ACC112 (cell line): ENCODE data around the gene CLDN9.

Experiments used
- H2AFZ ChIP-seq: fragments of 200-600 bp; sonication (generic); one replicate; pipeline ENCODE4 v1.6.0; 2017; ENCODE audit warnings: antibody characterized with exemption, low read length; ENCODE audit not compliant: unreplicated experiment
- H3K27ac ChIP-seq: fragments of 200-600 bp; sonication (generic); 2 replicates; pipeline ENCODE4 v1.5.1; 2014; ENCODE audit warnings: low read depth, mild to moderate bottlenecking, antibody characterized with exemption, low read length, moderate library complexity
- H3K27me3 ChIP-seq: fragments of 200-600 bp; sonication (generic); 2 replicates; pipeline ENCODE4 v1.6.1; 2014; ENCODE audit warnings: mild to moderate bottlenecking, antibody characterized with exemption, low read length, moderate library complexity, mixed read lengths; ENCODE audit not compliant: insufficient read depth
- H3K36me3 ChIP-seq: fragments of 200-600 bp; sonication (generic); 2 replicates; pipeline ENCODE4 v1.6.1; 2016; ENCODE audit warnings: mild to moderate bottlenecking, antibody characterized with exemption, low read length, moderate library complexity, mixed read lengths; ENCODE audit not compliant: insufficient read depth
- H3K4me1 ChIP-seq: fragments of 200-600 bp; sonication (generic); one replicate; pipeline ENCODE4 v1.6.1; 2016; ENCODE audit warnings: low read length, mixed read lengths; ENCODE audit not compliant: insufficient read depth, unreplicated experiment, control insufficient read depth
- H3K4me3 ChIP-seq: fragments of 200-600 bp; sonication (generic); 2 replicates; pipeline ENCODE4 v1.5.1; 2014; ENCODE audit warnings: mild to moderate bottlenecking, low read depth, low read length
- H3K79me2 ChIP-seq: fragments of 200-600 bp; sonication (generic); one replicate; pipeline ENCODE4 v1.6.0; 2016; ENCODE audit warnings: low read length; ENCODE audit not compliant: control insufficient read depth, unreplicated experiment, insufficient read depth

The CLDN9 gene

GRCh38 chr16:2968738-2969544 lies 43.8 kb upstream of the CLDN9 start, which contains the start of gene PAQR4:
Gene PAQR4 (plus strand): TSS chr16:2969348. CDS start chr16:2969675, 327 bp downstream.
- H3K36me3 ChIP-seq = no peaks in the 10 kb centered on the region
- no peaks in the 10 kb centered on the region for H3K79me2 ChIP-seq
- peak within 1 kb of the TSS; percentile 91 for H2AFZ ChIP-seq
- peaks cover 16% of the 10 kb centered on the region for H3K4me1 ChIP-seq
- peaks cover 35% of the 10 kb centered on the region for H3K27me3 ChIP-seq
- H3K27ac ChIP-seq = no peak within 1 kb of the TSS
- peak within 1 kb of the TSS; percentile 94 for H3K4me3 ChIP-seq

DNA sequence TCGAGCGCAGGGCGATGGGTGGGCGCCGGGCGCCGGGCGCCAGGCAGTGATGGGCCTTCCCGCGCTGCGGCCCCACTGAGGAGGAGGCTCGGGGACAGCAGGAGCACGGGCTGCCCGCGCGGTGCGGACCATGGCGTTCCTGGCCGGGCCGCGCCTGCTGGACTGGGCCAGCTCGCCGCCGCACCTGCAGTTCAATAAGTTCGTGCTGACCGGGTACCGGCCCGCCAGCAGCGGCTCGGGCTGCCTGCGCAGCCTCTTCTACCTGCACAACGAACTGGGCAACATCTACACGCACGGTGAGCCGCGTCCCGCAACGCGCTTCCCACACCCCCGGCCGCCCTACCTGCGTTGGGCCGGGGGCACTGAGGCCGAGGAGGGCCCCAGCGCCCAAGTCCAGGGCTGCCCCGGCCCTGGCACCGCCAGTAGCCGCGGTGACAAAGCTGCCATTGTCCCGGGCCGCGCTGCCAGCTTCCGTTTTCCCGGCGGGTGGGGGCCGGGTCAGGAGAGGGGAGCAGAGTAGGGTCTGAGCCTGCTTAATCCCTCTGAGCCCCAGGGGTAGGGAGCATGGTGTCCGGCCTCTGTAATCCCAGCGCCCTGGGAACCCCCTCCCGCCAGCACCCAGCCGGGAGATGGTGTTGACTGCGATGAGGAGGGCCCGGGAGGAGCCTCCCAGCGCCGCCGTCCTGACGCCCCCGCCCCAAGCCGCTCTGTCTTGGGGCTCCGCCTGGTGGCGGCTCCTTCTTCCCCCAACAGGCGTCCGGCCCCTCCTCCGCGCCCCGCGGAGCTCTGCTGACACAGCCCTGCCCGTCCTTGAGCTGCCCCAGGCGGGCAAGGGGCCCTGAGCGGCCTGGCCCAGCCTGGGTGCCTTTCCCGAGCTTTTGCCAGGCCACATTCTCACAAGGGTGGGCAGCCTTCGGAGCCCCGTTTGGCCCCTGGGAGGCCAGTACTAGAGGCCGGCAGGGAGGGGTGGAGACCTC lies 42.9 kb upstream of the CLDN9 start:
- Histone ChIP-seq H2AFZ (peak overlapping the region; percentile 91), H3K79me2 (no peaks in the 10 kb centered on the region)

DNA sequence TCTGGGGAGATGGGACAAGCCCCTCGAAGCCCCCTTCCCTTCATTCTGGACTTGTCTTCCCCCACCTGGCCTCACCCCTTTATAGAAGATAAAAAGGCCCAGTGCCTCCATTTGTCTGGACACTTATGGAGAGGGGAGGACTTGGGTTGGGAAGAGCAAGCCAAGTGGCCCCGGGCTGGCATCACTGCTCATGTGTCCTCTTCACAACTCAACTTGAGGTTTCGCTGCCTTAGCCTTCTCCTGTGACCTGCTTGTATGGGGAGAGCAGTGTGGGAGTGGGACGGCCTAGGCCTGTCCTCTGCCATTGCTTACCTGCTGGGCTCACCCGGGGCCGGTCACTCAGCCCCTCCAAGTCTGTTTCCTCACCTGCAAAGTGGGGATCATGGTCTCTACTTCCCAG lies 42.2 kb upstream of the CLDN9 start:
- Histone ChIP-seq H2AFZ (no peak overlapping the region), H3K27ac (no peak overlapping the region), H3K4me3 (peak overlapping the region; percentile 94), H3K27me3 (peaks cover 22% of the 10 kb centered on the region; the same call in 1 of the 2 replicates), H3K79me2 (no peaks in the 10 kb centered on the region), H3K36me3 (no peaks in the 10 kb centered on the region), H3K4me1 (peaks cover 9% of the 10 kb centered on the region)

More for the DNA sequence above, 42.9 kb upstream of the CLDN9 start:
- peak overlapping the region; percentile 94 for H3K4me3 ChIP-seq
- H3K36me3 ChIP-seq = no peaks in the 10 kb centered on the region
- peaks cover 26% of the 10 kb centered on the region; the same call in 1 of the 2 replicates for H3K27me3 ChIP-seq
- peaks cover 9% of the 10 kb centered on the region for H3K4me1 ChIP-seq
- H3K27ac ChIP-seq = no peak overlapping the region

GRCh38 chr16:2971134-2971984 lies 41.4 kb upstream of the CLDN9 start:
- peaks cover 18% of the 10 kb centered on the region; the same call in 1 of the 2 replicates for H3K27me3 ChIP-seq
- H3K27ac ChIP-seq = no peak overlapping the region
- no peak overlapping the region for H2AFZ ChIP-seq
- no peaks in the 10 kb centered on the region for H3K36me3 ChIP-seq
- H3K79me2 ChIP-seq = no peaks in the 10 kb centered on the region
- peaks cover 9% of the 10 kb centered on the region for H3K4me1 ChIP-seq
- H3K4me3 ChIP-seq = peak overlapping the region; percentile 94; the same call in 1 of the 2 replicates

DNA sequence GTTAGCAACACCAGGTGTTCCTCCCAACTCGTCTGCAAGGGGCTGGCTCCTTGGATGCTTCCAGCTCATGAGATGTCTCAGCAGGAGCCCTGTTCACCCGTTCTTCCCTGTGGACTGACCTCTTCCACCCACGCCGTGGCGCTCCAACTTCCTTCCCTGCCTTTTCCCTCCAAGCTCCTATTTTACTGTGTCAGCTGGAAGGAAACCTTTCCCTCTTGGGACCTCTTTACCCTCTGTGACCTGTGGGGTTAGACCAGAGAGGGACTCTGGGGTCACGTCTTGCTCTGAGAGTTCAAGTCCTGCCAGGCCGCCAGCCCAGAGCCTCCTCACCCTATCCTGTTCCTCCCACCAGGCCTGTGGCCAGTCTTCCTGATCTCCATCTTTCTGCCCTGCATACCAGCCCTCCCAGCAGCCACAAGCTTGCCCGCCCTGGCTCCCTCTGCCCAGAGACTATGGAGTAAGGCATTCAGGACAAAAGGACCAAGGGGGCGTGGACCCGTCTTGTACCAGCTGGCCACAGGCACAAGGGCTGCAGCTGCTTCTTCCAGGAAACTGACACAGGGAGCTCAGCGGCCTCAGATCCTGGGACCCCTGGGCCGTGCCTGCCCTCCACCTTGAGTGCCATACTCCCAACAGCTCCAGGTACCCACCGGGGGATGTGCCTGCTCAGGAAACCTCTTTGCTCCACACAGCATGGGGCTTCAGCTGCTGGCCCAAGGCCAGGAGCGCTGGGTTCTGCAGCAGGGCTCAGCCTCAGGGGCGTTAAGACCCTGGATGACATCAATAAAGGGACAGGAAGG lies 40.5 kb upstream of the CLDN9 start:
- Histone ChIP-seq H3K4me3 (no peak overlapping the region), H2AFZ (no peak overlapping the region), H3K79me2 (no peaks in the 10 kb centered on the region), H3K27me3 (peaks cover 10% of the 10 kb centered on the region; the same call in 1 of the 2 replicates), H3K27ac (no peak overlapping the region), H3K36me3 (no peaks in the 10 kb centered on the region), H3K4me1 (peaks cover 9% of the 10 kb centered on the region)

GRCh38 chr16:2973093-2973492 lies 39.6 kb upstream of the CLDN9 start:
- Histone ChIP-seq H3K27me3 (peaks cover 1% of the 10 kb centered on the region; the same call in 1 of the 2 replicates), H3K4me3 (no peak overlapping the region), H3K36me3 (no peaks in the 10 kb centered on the region), H3K79me2 (no peaks in the 10 kb centered on the region), H3K4me1 (peaks cover 9% of the 10 kb centered on the region), H2AFZ (no peak overlapping the region), H3K27ac (no peak overlapping the region)

GRCh38 chr16:2973605-2974318 lies 39.0 kb upstream of the CLDN9 start:
- Histone ChIP-seq H3K36me3 (no peaks in the 10 kb centered on the region), H3K4me3 (no peak overlapping the region), H3K27me3 (no peaks in the 10 kb centered on the region), H3K4me1 (peaks cover 3% of the 10 kb centered on the region), H3K27ac (no peak overlapping the region), H3K79me2 (no peaks in the 10 kb centered on the region), H2AFZ (no peak overlapping the region)

DNA sequence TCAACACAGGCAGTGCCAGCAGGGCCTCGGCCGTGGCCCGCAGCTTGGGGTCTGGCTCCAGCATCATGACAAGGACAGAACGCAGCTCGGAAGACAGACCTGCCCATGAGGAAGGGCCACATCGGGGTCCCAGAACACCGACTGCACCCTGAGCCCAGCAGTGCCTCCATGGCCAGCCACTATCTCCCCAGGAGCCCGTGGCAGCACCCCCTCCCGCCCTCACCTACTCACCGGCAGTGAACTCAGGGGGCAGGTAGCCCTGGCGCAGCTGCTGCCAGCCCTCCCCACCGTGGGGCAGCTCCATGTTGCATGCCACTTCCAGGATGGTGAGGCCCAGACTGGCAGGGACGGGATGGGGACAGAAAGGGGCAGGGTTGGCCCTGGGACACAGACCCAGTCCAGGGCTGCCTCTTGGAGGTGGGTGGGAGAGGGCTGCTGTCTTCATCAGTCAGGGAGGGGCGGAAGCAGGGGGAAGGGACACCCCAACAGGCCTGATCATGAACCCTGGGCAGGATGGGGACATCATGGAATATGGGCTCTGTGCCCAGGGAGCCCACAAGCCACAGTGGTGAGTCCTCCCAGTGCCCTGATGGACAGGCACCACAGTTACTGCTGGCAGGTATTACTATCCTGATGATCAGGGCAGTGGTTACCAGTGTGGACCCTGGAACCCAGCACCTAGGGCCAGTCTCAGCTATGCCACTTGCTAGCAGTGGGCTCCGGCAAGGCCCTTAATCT lies 38.2 kb upstream of the CLDN9 start:
- Histone ChIP-seq H3K4me3 (no peak overlapping the region), H3K27me3 (no peaks in the 10 kb centered on the region), H3K4me1 (peaks cover 3% of the 10 kb centered on the region), H3K36me3 (no peaks in the 10 kb centered on the region), H3K79me2 (peaks cover 2% of the 10 kb centered on the region), H2AFZ (no peak overlapping the region), H3K27ac (no peak overlapping the region)
